Measurements from ENCODE around the gene TIMELESS.

The TIMELESS gene

DNA sequence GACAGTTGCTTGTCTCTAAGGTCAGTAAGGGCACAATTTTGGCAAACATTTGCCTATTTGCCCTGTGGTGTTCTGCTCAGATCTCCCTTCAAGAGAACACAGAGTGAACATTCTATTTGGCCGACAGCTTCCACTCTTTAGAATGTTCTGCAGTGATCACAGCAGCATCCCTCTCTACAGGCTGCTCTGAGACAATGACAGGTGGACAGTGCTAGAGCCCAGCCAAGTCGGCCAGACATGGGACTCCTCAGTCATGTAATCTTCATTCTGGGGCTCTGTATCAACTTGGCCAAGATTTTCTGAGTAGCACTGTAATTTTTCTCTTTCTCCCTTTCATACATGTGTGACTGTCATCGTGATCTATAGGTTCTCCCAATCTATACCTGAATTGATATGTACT is 34.8 kb downstream of the TIMELESS start:
- no peak overlapping the region for H2AFZ ChIP-seq (ENCODE audit: low read length)
- H3K9me2 ChIP-seq (replicated peaks; ENCODE audit: insufficient read depth, low read length) = no peaks in the 10 kb centered on the region
- H3K9ac ChIP-seq (ENCODE audit: low read length) = no peak overlapping the region
- DNase-seq = no peak
- no peak overlapping the region for H3K4me3 ChIP-seq (ENCODE audit: low read length)
- no peaks in the 10 kb centered on the region for H4K20me1 ChIP-seq (ENCODE audit: insufficient read depth, low read length)
- H3F3A ChIP-seq (ENCODE audit: insufficient read depth, low read length) = no peaks in the 10 kb centered on the region
- H3K36me3 ChIP-seq (replicated peaks; ENCODE audit: insufficient read depth, low read length) = peaks cover 1% of the 10 kb centered on the region; the same call in 1 of the 2 replicates
- H3K9me3 ChIP-seq (replicated peaks; ENCODE audit: insufficient read depth, low read length) = no peaks in the 10 kb centered on the region
- no peaks in the 10 kb centered on the region for H3K79me2 ChIP-seq (ENCODE audit: low read length)
- H3K27ac ChIP-seq (ENCODE audit: low read length) = no peak overlapping the region
- no peaks in the 10 kb centered on the region for H3K4me1 ChIP-seq (ENCODE audit: low read length)
- H3K4me2 ChIP-seq (ENCODE audit: low read depth, low read length) = no peak overlapping the region
- no peak for TF ChIP-seq EZH2 (optimal IDR thresholded peaks at IDR 0.05; ENCODE audit: low read depth, low read length)
- TF ChIP-seq, protein P1, sequence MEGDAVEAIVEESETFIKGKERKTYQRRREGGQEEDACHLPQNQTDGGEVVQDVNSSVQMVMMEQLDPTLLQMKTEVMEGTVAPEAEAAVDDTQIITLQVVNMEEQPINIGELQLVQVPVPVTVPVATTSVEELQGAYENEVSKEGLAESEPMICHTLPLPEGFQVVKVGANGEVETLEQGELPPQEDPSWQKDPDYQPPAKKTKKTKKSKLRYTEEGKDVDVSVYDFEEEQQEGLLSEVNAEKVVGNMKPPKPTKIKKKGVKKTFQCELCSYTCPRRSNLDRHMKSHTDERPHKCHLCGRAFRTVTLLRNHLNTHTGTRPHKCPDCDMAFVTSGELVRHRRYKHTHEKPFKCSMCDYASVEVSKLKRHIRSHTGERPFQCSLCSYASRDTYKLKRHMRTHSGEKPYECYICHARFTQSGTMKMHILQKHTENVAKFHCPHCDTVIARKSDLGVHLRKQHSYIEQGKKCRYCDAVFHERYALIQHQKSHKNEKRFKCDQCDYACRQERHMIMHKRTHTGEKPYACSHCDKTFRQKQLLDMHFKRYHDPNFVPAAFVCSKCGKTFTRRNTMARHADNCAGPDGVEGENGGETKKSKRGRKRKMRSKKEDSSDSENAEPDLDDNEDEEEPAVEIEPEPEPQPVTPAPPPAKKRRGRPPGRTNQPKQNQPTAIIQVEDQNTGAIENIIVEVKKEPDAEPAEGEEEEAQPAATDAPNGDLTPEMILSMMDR (IDR thresholded peaks at IDR 0.05; ENCODE audit: low read length) = no peak
- H3K27me3 ChIP-seq (replicated peaks; ENCODE audit: insufficient read depth, low read length) = no peaks in the 10 kb centered on the region

GRCh38 chr12:56413392-56413791 is 35.8 kb downstream of the TIMELESS start:
- H3K27ac ChIP-seq (ENCODE audit: low read length) = no peak overlapping the region
- no peaks in the 10 kb centered on the region for H3K79me2 ChIP-seq (ENCODE audit: low read length)
- TF ChIP-seq EZH2phosphoT487 (IDR thresholded peaks at IDR 0.05; ENCODE audit: low read length) (no peak), EZH2 (optimal IDR thresholded peaks at IDR 0.05; ENCODE audit: low read depth, low read length) (no peak)
- TF ChIP-seq, protein P1 (IDR thresholded peaks at IDR 0.05; ENCODE audit: low read length) = no peak
- H3K27me3 ChIP-seq (replicated peaks; ENCODE audit: insufficient read depth, low read length) = no peaks in the 10 kb centered on the region
- no peak overlapping the region for H2AFZ ChIP-seq (ENCODE audit: low read length)
- no peaks in the 10 kb centered on the region for H3K9me3 ChIP-seq (replicated peaks; ENCODE audit: insufficient read depth, low read length)
- H3K4me3 ChIP-seq (ENCODE audit: low read length) = no peak overlapping the region
- H3K4me2 ChIP-seq (ENCODE audit: low read depth, low read length) = no peak overlapping the region
- no peaks in the 10 kb centered on the region for H3K36me3 ChIP-seq (replicated peaks; ENCODE audit: insufficient read depth, low read length)
- no peaks in the 10 kb centered on the region for H3F3A ChIP-seq (ENCODE audit: insufficient read depth, low read length)
- H3K9ac ChIP-seq (ENCODE audit: low read length) = no peak overlapping the region
- DNase-seq = no peak
- H4K20me1 ChIP-seq (ENCODE audit: insufficient read depth, low read length) = no peaks in the 10 kb centered on the region
- H3K4me1 ChIP-seq (ENCODE audit: low read length) = no peaks in the 10 kb centered on the region
- H3K9me2 ChIP-seq (replicated peaks; ENCODE audit: insufficient read depth, low read length) = no peaks in the 10 kb centered on the region

DNA sequence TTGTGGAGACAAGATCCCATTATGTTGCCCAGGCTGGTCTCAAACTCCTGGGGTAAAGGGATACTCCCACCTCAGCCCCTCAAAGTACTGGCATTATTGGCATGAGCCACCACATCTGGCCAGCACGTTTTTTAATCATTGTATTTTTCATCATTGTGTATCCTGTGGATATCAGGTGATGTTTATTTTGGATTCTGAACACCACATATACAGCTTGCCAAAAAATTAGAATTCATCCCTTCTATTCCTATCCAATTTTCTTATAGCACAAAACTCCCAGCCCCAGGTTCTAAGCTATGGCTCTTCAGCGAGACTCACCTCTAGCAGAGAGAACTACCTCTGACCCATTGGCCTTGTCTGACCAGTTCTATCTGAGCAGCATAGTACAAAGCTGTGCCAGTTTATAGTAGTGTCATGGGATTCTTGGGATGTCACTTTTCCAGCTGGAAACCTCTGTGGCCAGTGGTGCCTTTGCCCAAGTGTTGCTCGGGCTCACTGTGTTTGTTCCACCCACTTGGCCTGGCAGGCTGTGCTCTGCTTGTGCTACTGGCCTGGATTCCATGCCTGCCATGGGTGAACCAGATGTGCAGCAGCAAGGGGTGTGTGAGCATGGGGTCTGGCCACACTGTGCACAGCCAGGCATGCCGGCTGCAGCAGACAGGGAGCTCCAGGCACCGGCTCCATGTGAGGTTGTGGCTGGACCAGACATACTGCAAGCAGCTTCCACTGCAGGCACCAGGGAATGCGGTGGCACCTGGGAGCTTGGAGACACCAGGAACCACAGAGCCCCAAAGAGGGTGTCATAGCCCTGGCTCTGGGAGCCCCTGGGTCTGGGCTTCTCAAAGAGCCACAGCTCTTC is 37.2 kb downstream of the TIMELESS start:
- no peaks in the 10 kb centered on the region for H4K20me1 ChIP-seq (ENCODE audit: insufficient read depth, low read length)
- no peak for DNase-seq
- no peak overlapping the region for H3K4me2 ChIP-seq (ENCODE audit: low read depth, low read length)
- H3K27ac ChIP-seq (ENCODE audit: low read length) = no peak overlapping the region
- H2AFZ ChIP-seq (ENCODE audit: low read length) = no peak overlapping the region
- H3K4me1 ChIP-seq (ENCODE audit: low read length) = no peaks in the 10 kb centered on the region
- H3K36me3 ChIP-seq (replicated peaks; ENCODE audit: insufficient read depth, low read length) = no peaks in the 10 kb centered on the region
- TF ChIP-seq EZH2phosphoT487 (IDR thresholded peaks at IDR 0.05; ENCODE audit: low read length) = no peak
- TF ChIP-seq, protein P1 (IDR thresholded peaks at IDR 0.05; ENCODE audit: low read length) = no peak
- TF ChIP-seq EZH2 (optimal IDR thresholded peaks at IDR 0.05; ENCODE audit: low read depth, low read length) = no peak
- no peaks in the 10 kb centered on the region for H3K9me3 ChIP-seq (replicated peaks; ENCODE audit: insufficient read depth, low read length)
- no peaks in the 10 kb centered on the region for H3K27me3 ChIP-seq (replicated peaks; ENCODE audit: insufficient read depth, low read length)
- H3K79me2 ChIP-seq (ENCODE audit: low read length) = no peaks in the 10 kb centered on the region
- H3K9me2 ChIP-seq (replicated peaks; ENCODE audit: insufficient read depth, low read length) = no peaks in the 10 kb centered on the region
- H3F3A ChIP-seq (ENCODE audit: insufficient read depth, low read length) = no peaks in the 10 kb centered on the region
- H3K4me3 ChIP-seq (ENCODE audit: low read length) = no peak overlapping the region
- no peak overlapping the region for H3K9ac ChIP-seq (ENCODE audit: low read length)
